ENCODE data around the gene GSTM3.

DNA sequence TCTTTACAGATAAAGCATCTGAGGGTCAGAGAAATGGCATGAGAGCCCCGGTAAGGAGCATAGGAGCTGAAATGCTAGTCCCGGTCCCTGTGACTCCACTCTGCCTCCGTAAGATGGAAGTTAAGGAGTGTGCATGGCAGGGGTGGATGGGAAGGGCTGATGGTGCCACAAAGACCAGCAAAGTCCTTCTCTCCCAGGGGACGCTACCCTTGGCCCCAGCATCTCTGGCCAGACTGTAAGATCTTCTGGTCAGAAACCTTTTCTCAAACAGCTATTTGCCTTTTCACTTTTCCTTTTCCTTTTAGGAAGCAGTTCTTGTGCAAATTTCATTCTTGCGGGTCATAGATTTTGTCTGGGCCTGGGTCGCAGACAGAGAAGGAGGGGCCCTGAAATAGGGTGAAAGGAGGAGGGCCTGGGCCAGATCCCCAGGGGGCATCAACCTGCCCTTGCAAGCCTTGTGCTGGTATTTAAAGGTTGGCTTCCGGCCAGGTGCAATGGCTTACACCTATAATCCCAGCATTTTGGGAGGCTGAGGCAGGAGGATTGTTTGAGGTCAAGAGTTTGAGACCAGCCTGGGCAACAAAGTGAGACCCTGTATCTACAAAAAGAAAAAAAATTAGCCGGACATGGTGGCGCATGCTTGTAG, 37.3 kb upstream of the GSTM3 start:
- TF ChIP-seq, protein P1, sequence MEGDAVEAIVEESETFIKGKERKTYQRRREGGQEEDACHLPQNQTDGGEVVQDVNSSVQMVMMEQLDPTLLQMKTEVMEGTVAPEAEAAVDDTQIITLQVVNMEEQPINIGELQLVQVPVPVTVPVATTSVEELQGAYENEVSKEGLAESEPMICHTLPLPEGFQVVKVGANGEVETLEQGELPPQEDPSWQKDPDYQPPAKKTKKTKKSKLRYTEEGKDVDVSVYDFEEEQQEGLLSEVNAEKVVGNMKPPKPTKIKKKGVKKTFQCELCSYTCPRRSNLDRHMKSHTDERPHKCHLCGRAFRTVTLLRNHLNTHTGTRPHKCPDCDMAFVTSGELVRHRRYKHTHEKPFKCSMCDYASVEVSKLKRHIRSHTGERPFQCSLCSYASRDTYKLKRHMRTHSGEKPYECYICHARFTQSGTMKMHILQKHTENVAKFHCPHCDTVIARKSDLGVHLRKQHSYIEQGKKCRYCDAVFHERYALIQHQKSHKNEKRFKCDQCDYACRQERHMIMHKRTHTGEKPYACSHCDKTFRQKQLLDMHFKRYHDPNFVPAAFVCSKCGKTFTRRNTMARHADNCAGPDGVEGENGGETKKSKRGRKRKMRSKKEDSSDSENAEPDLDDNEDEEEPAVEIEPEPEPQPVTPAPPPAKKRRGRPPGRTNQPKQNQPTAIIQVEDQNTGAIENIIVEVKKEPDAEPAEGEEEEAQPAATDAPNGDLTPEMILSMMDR (IDR thresholded peaks at IDR 0.05 in 8 of 11, conservative IDR thresholded peaks at IDR 0.05 in 3 of 11): no peak
- no peak for TF ChIP-seq POLR2A (IDR thresholded peaks at IDR 0.05)
- no peak for TF ChIP-seq POLR2AphosphoS5 (IDR thresholded peaks at IDR 0.05)
